CD4-positive, alpha-beta memory T cell (primary cell): ENCODE measurements around the gene SLX4IP. TPM values are rescaled to one million over a fixed set of nuclear protein-coding genes. Genes with fewer than 3 reads are reported as not detected.
A peak's percentile ranks its signal among the peaks of the same experiment; 100 is the strongest.

Source experiments
- CTCF ChIA-PET: fragments of 350-600 bp; sonication (Branson Sonifier 250); formaldehyde crosslinking; loops from one replicate; lab custom pipeline; 2021; ENCODE audit warnings: inconsistent platforms; ENCODE audit not compliant: partially characterized antibody; lab: Charles Lee
- POLR2A ChIA-PET: fragments of 350-600 bp; sonication (Branson Sonifier 250); formaldehyde crosslinking; loops from one replicate; lab custom pipeline; 2021; ENCODE audit not compliant: partially characterized antibody; lab: Charles Lee
- DNase-seq, 5 donors: peaks; one replicate each; pipeline versions ENCODE4 v3.0.0 to v3.0.0-alpha.2; 2020 to 2022; ENCODE audit warnings: mixed read lengths in 1 of 5
- H3K27ac ChIP-seq: one replicate; pipeline ENCODE4 v1.7.0; 2013; ENCODE audit warnings: low read depth, low read length
- H3K27me3 ChIP-seq: 2 replicates; pipeline ENCODE4 v1.7.0; 2013; ENCODE audit warnings: mild to moderate bottlenecking, low read length, moderate library complexity; ENCODE audit not compliant: insufficient read depth
- H3K36me3 ChIP-seq: 2 replicates; pipeline ENCODE4 v1.7.0; 2013; ENCODE audit warnings: mild to moderate bottlenecking, low read length, moderate library complexity; ENCODE audit not compliant: insufficient read depth
- H3K4me1 ChIP-seq: 2 replicates; pipeline ENCODE4 v1.7.0; 2013; ENCODE audit warnings: mild to moderate bottlenecking, low read length, moderate library complexity; ENCODE audit not compliant: insufficient read depth
- H3K4me3 ChIP-seq, 2 donors: one replicate each; pipeline ENCODE4 v1.7.0; 2013; ENCODE audit warnings: low read length in 2 of 2, mild to moderate bottlenecking in 1 of 2
- H3K9me3 ChIP-seq, 2 donors: one replicate each; pipeline ENCODE4 v1.7.0; 2013; ENCODE audit warnings: low read length in 2 of 2, control low read depth in 1 of 2; ENCODE audit not compliant: control insufficient read depth in 1 of 2
- H3K27ac Mint-ChIP-seq, 7 donors: one replicate each; pipeline ENCODE4 v1.8.0; 2020 to 2021; ENCODE audit warnings: mixed read lengths in 7 of 7, mild to moderate bottlenecking in 6 of 7, inconsistent platforms in 3 of 7, moderate library complexity in 3 of 7
- H3K27me3 Mint-ChIP-seq, 2 donors: one replicate each; pipeline ENCODE4 v1.8.0; 2020 to 2021; ENCODE audit warnings: mixed read lengths in 2 of 2
- H3K36me3 Mint-ChIP-seq, 2 donors: one replicate each; pipeline ENCODE4 v1.8.0; 2020 to 2021; ENCODE audit warnings: mixed read lengths in 2 of 2, inconsistent platforms in 1 of 2, mild to moderate bottlenecking in 1 of 2
- H3K4me1 Mint-ChIP-seq, 4 donors: one replicate each; pipeline ENCODE4 v1.8.0; 2020 to 2021; ENCODE audit warnings: mixed read lengths in 4 of 4, mild to moderate bottlenecking in 1 of 4
- H3K4me3 Mint-ChIP-seq, 8 donors: one replicate each; pipeline ENCODE4 v1.8.0; 2020 to 2021; ENCODE audit warnings: mixed read lengths in 8 of 8, mild to moderate bottlenecking in 7 of 8, moderate library complexity in 6 of 8, inconsistent platforms in 3 of 8
- H3K9me3 Mint-ChIP-seq, 8 donors: one replicate each; pipeline ENCODE4 v1.8.0; 2020 to 2021; ENCODE audit warnings: mixed read lengths in 8 of 8, mild to moderate bottlenecking in 5 of 8, inconsistent platforms in 3 of 8, moderate library complexity in 1 of 8
- intact Hi-C: fragments of 100-400 bp; cut with micrococcal nuclease; formaldehyde crosslinking; loops from one replicate; pipeline ENCODE4 v1.15.1; 2023
- polyA plus RNA-seq, 2 donors: library from polyadenylated mRNA; unstranded; fragments of 300-500 nt; fragmentation: Illumina TruSeq; gene quantifications; one replicate each; pipeline ENCODE4 v1.2.3, GENCODE V29; 2021
- total RNA-seq, 2 experiments: library from RNA; stranded (reverse); gene quantifications; one replicate each; pipeline ENCODE4 v1.2.3, GENCODE V29; 2021

The SLX4IP gene
- total and polyA plus RNA-seq, 4 experiments from 2014 or later: 1.5 to 6.6 (median 4.0) TPM

GRCh38 chr20:10661261-10661660 is 226.2 kb downstream of the SLX4IP start:
- Mint-ChIP-seq H3K36me3 (peaks cover 0 to 3% of the 10 kb centered on the region in 2 donors), H3K9me3 (peaks cover 0 to 2% (median 0%) of the 10 kb centered on the region in 8 donors), H3K4me3 (no peak overlapping the region), H3K27me3 (peaks cover 31 to 33% of the 10 kb centered on the region in 2 donors), H3K27ac (no peak overlapping the region), H3K4me1 (no peaks in the 10 kb centered on the region)
- no peaks in the 10 kb centered on the region for H3K27me3 ChIP-seq
- intact Hi-C loops: no loop called here
- no peaks in the 10 kb centered on the region for H3K36me3 ChIP-seq
- H3K4me3 ChIP-seq: no peak overlapping the region
- H3K9me3 ChIP-seq: no peaks in the 10 kb centered on the region
- H3K4me1 ChIP-seq: no peaks in the 10 kb centered on the region
- H3K27ac ChIP-seq: no peak overlapping the region
- ChIA-PET CTCF (no interaction called here), POLR2A (no interaction called here)
- no peak for DNase-seq

DNA sequence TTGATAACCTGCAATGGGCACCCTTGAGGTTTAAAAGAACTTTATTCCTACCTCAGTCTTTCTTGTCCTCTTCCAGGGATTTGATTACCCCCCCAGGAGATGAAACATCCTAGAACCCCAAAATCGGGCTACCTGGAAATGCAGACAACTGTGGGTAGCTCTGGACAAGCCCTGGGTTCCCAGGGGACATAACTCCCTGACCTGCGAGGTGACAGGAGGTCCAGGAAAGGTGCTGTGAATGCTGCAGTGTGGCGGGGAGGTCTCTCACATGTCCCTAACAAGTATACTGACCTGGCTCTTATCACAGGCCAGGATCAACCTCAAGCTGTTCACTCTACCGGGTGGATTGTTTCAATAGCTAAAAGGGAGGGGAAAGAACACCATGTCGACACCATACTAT is 227.0 kb downstream of the SLX4IP start:
- H3K27me3 ChIP-seq: no peaks in the 10 kb centered on the region
- Mint-ChIP-seq H3K27ac (no peak overlapping the region), H3K4me1 (no peaks in the 10 kb centered on the region), H3K36me3 (peaks cover 0 to 3% of the 10 kb centered on the region in 2 donors), H3K9me3 (peaks cover 0 to 2% (median 0%) of the 10 kb centered on the region in 8 donors), H3K4me3 (no peak overlapping the region), H3K27me3 (peaks cover 31 to 33% of the 10 kb centered on the region in 2 donors)
- H3K27ac ChIP-seq: no peak overlapping the region
- no peaks in the 10 kb centered on the region for H3K9me3 ChIP-seq
- H3K4me3 ChIP-seq: no peak overlapping the region
- ChIA-PET CTCF (no interaction called here), POLR2A (no interaction called here)
- no peak for DNase-seq
- no peaks in the 10 kb centered on the region for H3K36me3 ChIP-seq
- no peaks in the 10 kb centered on the region for H3K4me1 ChIP-seq
- intact Hi-C loops: no loop called here

DNA sequence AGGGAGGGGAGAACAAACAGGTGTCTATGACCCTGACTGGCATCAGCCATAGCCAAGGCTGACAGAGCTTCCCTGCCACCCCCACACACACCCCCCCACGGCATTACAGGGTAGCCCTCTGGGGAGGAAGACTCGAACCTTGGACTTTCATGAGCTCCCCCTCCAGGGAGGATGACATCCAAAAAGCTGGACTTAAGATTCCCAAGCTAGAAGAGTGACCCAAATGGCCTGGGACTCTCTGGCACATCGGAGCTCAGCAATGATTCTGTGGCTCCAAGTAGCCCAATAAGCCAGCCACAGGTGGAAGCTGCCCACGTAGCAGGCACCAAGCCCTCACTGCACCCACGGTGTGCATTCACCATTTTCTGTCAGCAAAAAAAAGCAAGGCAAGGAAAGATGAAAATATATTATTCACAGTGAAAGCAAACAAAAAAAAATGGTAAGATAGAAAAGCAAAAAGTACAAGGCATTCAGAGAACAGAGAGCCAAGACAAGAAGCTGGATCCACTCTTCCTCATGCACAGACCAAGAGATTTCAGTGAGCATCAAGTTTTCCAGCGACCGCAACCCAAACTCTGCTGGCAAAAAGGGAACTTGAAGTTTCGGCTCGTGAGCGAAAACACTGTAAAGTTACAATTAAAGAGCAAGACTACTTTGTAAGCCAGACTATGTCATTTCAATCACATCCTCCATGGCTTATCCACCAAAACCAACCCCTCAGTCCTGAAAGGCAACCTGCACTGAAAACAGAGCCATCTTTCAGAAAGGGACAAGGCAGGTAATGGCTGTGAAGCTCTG is 227.8 kb downstream of the SLX4IP start:
- Histone ChIP-seq H3K9me3 (no peaks in the 10 kb centered on the region), H3K27ac (no peak overlapping the region), H3K4me1 (no peaks in the 10 kb centered on the region), H3K36me3 (no peaks in the 10 kb centered on the region), H3K4me3 (no peak overlapping the region), H3K27me3 (no peaks in the 10 kb centered on the region)
- ChIA-PET POLR2A (no interaction called here), CTCF (no interaction called here)
- intact Hi-C loops: no loop called here
- H3K36me3 Mint-ChIP-seq: peaks cover 0 to 3% of the 10 kb centered on the region in 2 donors
- H3K27me3 Mint-ChIP-seq: peaks cover 25 to 33% of the 10 kb centered on the region in 2 donors
- peaks cover 0 to 2% (median 0%) of the 10 kb centered on the region in 8 donors for H3K9me3 Mint-ChIP-seq
- H3K4me1 Mint-ChIP-seq: no peaks in the 10 kb centered on the region
- H3K4me3 Mint-ChIP-seq: no peak overlapping the region
- no peak for DNase-seq
- no peak overlapping the region for H3K27ac Mint-ChIP-seq

DNA sequence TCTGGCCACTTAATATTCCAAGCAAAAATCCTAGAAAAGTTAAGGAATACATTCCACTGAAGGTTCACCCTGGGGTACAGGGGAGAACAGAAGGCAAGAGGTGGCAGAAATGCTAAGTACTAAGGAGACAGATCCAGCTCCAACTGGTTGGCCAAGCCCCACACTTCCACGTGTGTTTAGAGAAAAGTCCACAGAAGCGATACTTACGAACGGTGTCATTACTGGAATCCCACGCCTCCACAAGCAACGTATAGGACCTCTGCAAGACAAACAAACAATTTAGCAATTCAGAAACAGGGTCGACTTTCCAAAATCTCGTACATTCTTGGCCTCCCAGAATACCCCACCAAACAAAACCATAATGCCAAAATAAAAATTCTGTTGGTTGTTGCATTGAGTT is 228.7 kb downstream of the SLX4IP start:
- H3K9me3 Mint-ChIP-seq: peaks cover 0 to 2% (median 0%) of the 10 kb centered on the region in 8 donors
- DNase-seq: no peak
- Histone ChIP-seq H3K36me3 (no peaks in the 10 kb centered on the region), H3K27me3 (no peaks in the 10 kb centered on the region), H3K4me3 (no peak overlapping the region), H3K27ac (no peak overlapping the region), H3K9me3 (no peaks in the 10 kb centered on the region), H3K4me1 (no peaks in the 10 kb centered on the region)
- no peak overlapping the region for H3K4me3 Mint-ChIP-seq
- peaks cover 25 to 32% of the 10 kb centered on the region in 2 donors for H3K27me3 Mint-ChIP-seq
- intact Hi-C loops: no loop called here
- H3K27ac Mint-ChIP-seq: no peak overlapping the region
- H3K36me3 Mint-ChIP-seq: peaks cover 0 to 3% of the 10 kb centered on the region in 2 donors
- CTCF ChIA-PET: no interaction called here
- POLR2A ChIA-PET: no interaction called here
- no peaks in the 10 kb centered on the region for H3K4me1 Mint-ChIP-seq

DNA sequence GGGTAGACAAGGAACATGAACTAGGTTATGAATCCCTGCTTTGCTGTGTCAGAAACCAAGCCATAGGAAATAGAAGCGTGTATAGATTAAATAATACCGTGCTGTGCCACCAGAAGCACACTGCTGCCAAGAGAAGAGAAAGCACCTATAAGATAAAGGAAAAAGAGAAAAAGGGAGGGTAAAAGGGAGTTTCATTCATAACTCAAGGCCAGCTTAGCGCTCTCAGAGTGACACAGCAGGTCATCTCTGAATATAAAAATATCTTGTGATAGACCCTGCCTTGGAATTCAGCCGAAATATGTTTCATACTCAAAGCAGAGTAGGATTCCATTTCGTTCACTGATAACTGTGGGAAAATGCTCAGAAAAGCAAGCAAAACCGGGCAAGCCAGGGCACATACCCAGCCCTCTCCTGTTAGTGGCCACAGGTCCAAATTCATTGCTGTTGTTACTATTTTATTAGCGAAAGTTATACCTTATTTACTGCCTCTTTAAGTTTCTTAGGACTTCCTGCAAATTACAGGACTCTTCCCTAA is 230.0 kb downstream of the SLX4IP start:
- H3K9me3 Mint-ChIP-seq: peaks cover 0 to 2% (median 0%) of the 10 kb centered on the region in 8 donors

GRCh38 chr20:10665791-10666190 is 230.7 kb downstream of the SLX4IP start:
- POLR2A ChIA-PET: no interaction called here
- intact Hi-C loops: no loop called here
- Mint-ChIP-seq H3K36me3 (peaks cover 0 to 3% of the 10 kb centered on the region in 2 donors), H3K27me3 (peaks cover 31 to 40% of the 10 kb centered on the region in 2 donors), H3K4me3 (no peak overlapping the region), H3K4me1 (peaks cover 0 to 7% (median 4%) of the 10 kb centered on the region in 4 donors), H3K27ac (no peak overlapping the region), H3K9me3 (peaks cover 0 to 2% (median 0%) of the 10 kb centered on the region in 8 donors)
- DNase-seq: no peak
- CTCF ChIA-PET: no interaction called here
- no peaks in the 10 kb centered on the region for H3K27me3 ChIP-seq
- no peaks in the 10 kb centered on the region for H3K4me1 ChIP-seq
- H3K9me3 ChIP-seq: no peaks in the 10 kb centered on the region
- H3K4me3 ChIP-seq: no peak overlapping the region
- H3K27ac ChIP-seq: no peak overlapping the region
- H3K36me3 ChIP-seq: no peaks in the 10 kb centered on the region

More for the DNA sequence above, 230.0 kb downstream of the SLX4IP start:
- no peak overlapping the region for H3K27ac ChIP-seq
- Mint-ChIP-seq H3K27me3 (peaks cover 30 to 39% of the 10 kb centered on the region in 2 donors), H3K36me3 (peaks cover 0 to 3% of the 10 kb centered on the region in 2 donors), H3K4me1 (no peaks in the 10 kb centered on the region), H3K27ac (no peak overlapping the region), H3K4me3 (no peak overlapping the region)
- no peaks in the 10 kb centered on the region for H3K4me1 ChIP-seq
- DNase-seq: no peak
- no peaks in the 10 kb centered on the region for H3K9me3 ChIP-seq
- intact Hi-C loops: no loop called here
- no peaks in the 10 kb centered on the region for H3K27me3 ChIP-seq
- ChIA-PET POLR2A (no interaction called here), CTCF (no interaction called here)
- H3K4me3 ChIP-seq: no peak overlapping the region
- H3K36me3 ChIP-seq: no peaks in the 10 kb centered on the region

DNA sequence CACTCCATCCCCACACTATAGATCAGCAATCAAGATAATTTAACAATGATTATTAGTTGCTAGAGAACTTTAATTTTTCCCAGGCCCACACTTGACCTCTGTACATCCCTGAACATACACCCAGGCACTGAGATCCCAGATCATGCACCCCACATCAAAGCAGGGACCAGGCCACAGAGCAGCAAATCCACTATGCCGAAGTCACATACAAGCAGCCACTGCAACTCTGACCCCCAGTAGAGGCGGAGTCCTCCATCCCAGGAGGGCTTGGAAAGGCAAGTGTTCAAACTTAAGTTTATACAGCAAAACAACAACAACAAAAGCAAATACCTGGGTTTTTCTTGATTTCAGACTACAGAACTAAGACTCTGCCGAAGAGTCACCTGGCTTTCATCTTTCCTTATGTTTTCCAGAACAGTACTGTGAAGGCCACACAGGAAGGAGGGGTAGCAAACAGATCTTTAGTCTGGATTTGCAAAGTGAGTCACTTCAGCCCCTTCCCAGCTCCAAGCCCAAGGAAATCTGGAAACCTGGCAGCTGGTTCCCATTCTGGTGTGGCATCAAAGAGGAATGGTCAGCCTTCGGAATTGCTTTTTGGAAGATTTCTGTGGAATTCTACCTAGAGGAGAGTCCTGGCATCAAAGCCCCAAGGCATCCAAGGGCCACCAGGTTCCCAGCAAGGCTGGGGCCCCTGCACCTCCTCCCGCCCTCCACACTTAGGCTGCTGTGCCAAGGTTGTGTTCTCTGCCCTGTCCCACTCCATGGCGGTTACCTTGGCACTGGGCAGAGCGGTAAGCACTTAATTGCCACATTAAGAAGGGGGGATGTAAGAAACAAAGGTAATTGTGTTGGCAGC is 231.3 kb downstream of the SLX4IP start:
- no peaks in the 10 kb centered on the region for H3K27me3 ChIP-seq
- H3K36me3 ChIP-seq: no peaks in the 10 kb centered on the region
- H3K4me1 ChIP-seq: no peaks in the 10 kb centered on the region
- Mint-ChIP-seq H3K27ac (no peak overlapping the region), H3K4me1 (peaks cover 2 to 13% (median 10%) of the 10 kb centered on the region in 4 donors), H3K9me3 (no peaks in the 10 kb centered on the region), H3K27me3 (peaks cover 31 to 42% of the 10 kb centered on the region in 2 donors), H3K4me3 (peak overlapping the region in 1 of 8 donors; percentile 8), H3K36me3 (peaks cover 0 to 1% of the 10 kb centered on the region in 2 donors)
- no peak overlapping the region for H3K4me3 ChIP-seq
- ChIA-PET CTCF (no interaction called here), POLR2A (no interaction called here)
- DNase-seq: no peak
- H3K27ac ChIP-seq: no peak overlapping the region
- no peaks in the 10 kb centered on the region for H3K9me3 ChIP-seq
- intact Hi-C loops: no loop called here
